ENCODE data around the gene GFI1. TPM values are rescaled to one million over a fixed set of nuclear protein-coding genes. Genes with fewer than 3 reads are reported as not detected.

Gene GFI1
- total RNA-seq, 2 donors from 2014 or later, result 0.20 to 0.24 TPM

DNA sequence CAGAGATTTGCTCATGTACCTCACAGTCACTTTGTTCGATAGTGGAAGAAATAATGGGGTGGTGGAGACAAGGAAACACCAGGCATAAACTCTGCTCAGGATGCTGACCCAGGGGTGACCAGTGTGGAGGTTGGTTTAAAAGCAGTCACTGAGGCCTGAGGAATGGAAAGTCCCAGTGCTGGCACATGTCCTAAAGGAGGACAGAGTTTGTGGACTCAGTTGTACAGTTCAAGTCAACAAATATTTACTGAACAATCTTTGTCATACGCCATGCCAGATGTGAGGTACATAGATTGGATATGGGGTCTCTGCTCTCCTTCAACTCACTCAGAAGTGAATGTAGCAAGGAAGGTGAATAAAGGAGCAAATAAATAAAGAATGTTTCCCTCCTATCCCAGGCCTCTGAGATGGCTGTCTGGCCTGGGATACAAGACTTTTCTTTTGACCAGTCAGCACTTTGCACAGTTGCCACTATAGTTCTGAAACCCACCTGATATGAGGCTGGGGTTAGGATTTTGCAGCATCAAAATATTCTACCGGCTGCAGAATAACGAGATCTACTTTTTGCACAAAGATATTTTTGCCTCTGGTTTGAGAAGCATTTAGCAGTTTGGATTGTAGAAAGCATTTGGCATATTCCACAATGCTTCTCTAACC lies 7.9 kb upstream of the GFI1 start:
- TF ChIP-seq, protein P1, sequence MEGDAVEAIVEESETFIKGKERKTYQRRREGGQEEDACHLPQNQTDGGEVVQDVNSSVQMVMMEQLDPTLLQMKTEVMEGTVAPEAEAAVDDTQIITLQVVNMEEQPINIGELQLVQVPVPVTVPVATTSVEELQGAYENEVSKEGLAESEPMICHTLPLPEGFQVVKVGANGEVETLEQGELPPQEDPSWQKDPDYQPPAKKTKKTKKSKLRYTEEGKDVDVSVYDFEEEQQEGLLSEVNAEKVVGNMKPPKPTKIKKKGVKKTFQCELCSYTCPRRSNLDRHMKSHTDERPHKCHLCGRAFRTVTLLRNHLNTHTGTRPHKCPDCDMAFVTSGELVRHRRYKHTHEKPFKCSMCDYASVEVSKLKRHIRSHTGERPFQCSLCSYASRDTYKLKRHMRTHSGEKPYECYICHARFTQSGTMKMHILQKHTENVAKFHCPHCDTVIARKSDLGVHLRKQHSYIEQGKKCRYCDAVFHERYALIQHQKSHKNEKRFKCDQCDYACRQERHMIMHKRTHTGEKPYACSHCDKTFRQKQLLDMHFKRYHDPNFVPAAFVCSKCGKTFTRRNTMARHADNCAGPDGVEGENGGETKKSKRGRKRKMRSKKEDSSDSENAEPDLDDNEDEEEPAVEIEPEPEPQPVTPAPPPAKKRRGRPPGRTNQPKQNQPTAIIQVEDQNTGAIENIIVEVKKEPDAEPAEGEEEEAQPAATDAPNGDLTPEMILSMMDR (conservative IDR thresholded peaks at IDR 0.05), result no peak
- Histone ChIP-seq H3K36me3 (ENCODE audit: control insufficient read depth, insufficient read depth, low read length) (no peaks in the 10 kb centered on the region), H3K27me3 (ENCODE audit: control insufficient read depth, insufficient read depth, low read length, poor library complexity, severe bottlenecking) (peaks cover 23% of the 10 kb centered on the region), H3K9me3 (ENCODE audit: control insufficient read depth, low read length) (no peaks in the 10 kb centered on the region), H3K9ac (ENCODE audit: extremely low read depth, low read length, poor library complexity, severe bottlenecking) (no peak overlapping the region), H3K27ac (ENCODE audit: low read depth, low read length) (no peak overlapping the region), H3K4me3 (ENCODE audit: low read length) (no peak overlapping the region), H3K4me1 (ENCODE audit: control insufficient read depth, insufficient read depth, low read length) (no peaks in the 10 kb centered on the region)
- H3K27me3 Mint-ChIP-seq (ENCODE audit: insufficient read depth), result peaks cover 35% of the 10 kb centered on the region
- no peak overlapping the region for H3K27ac Mint-ChIP-seq
- WGBS, 2 experiments (ENCODE audit: insufficient coverage in 1 of 2, insufficient read length in 1 of 2), result 92 to 100% methylated on average over 3 to 4 of the region's 4 CpGs
- no peak overlapping the region for H3K4me3 Mint-ChIP-seq
- no peaks in the 10 kb centered on the region for H3K9me3 Mint-ChIP-seq
- no peaks in the 10 kb centered on the region for H3K4me1 Mint-ChIP-seq
- H3K36me3 Mint-ChIP-seq (ENCODE audit: low read depth), result no peaks in the 10 kb centered on the region
- no peak for DNase-seq

DNA sequence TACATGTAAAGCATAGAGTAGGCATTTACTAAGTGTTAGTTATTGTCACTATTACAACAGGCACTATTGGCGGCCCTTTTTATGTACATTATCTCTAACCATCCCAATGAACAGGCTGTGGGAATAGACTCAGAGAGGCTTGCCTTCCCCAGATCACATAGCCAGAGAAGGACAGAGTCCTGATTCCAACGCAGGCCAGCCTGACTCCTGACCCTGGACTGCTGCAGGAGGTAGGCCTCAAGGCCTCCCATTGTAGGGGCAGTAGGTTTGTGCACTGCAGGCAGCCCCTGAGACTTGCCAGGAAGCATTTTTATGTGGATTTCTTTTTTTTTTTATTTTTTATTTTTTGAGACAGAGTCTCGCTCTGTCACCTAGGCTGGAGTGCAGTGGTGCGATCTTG lies 6.4 kb upstream of the GFI1 start:
- H3K4me1 ChIP-seq (ENCODE audit: control insufficient read depth, insufficient read depth, low read length), result no peaks in the 10 kb centered on the region
- H3K9me3 Mint-ChIP-seq, result no peaks in the 10 kb centered on the region
- no peak overlapping the region for H3K4me3 Mint-ChIP-seq
- no peak overlapping the region for H3K9ac ChIP-seq (ENCODE audit: extremely low read depth, low read length, poor library complexity, severe bottlenecking)
- no peaks in the 10 kb centered on the region for H3K9me3 ChIP-seq (ENCODE audit: control insufficient read depth, low read length)
- no peak overlapping the region for H3K27ac ChIP-seq (ENCODE audit: low read depth, low read length)
- no peaks in the 10 kb centered on the region for H3K36me3 ChIP-seq (ENCODE audit: control insufficient read depth, insufficient read depth, low read length)
- 90 to 95% methylated on average over 3 to 4 of the region's 4 CpGs for WGBS, 2 experiments (ENCODE audit: insufficient coverage in 1 of 2, insufficient read length in 1 of 2)
- H3K27me3 Mint-ChIP-seq (ENCODE audit: insufficient read depth), result peaks cover 45% of the 10 kb centered on the region
- H3K27ac Mint-ChIP-seq, result no peak overlapping the region
- H3K4me3 ChIP-seq (ENCODE audit: low read length), result no peak overlapping the region
- no peaks in the 10 kb centered on the region for H3K36me3 Mint-ChIP-seq (ENCODE audit: low read depth)
- no peaks in the 10 kb centered on the region for H3K4me1 Mint-ChIP-seq
- peaks cover 38% of the 10 kb centered on the region for H3K27me3 ChIP-seq (ENCODE audit: control insufficient read depth, insufficient read depth, low read length, poor library complexity, severe bottlenecking)
- TF ChIP-seq, protein P1 (conservative IDR thresholded peaks at IDR 0.05), result no peak
- DNase-seq, result no peak

DNA sequence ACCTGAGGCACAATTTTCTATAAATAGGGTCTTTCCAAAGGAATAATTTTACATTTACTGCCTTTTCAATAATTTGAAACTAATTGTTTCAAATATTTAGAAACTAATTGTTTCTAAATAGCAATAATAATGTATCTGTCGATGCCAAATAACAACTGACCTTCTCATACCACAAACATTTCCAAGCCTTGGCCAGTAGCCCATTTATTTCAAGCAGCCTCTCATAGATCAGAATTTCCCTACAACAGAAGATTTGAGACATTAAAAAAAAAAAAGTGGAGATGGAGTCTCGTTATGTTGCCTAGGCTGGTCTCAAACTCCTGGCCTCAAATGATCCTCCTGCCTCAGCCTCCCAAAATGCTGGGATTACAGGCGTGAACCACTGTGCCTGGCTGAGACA lies 2.1 kb upstream of the GFI1 start:
- WGBS, 2 experiments (ENCODE audit: insufficient coverage in 1 of 2, insufficient read length in 1 of 2), result 85 to 94% methylated on average over 2 to 3 of the region's 3 CpGs
- H3K27ac Mint-ChIP-seq, result no peak overlapping the region

More for the DNA sequence above, 2.1 kb upstream of the GFI1 start:
- Histone ChIP-seq H3K27me3 (ENCODE audit: control insufficient read depth, insufficient read depth, low read length, poor library complexity, severe bottlenecking) (peaks cover 71% of the 10 kb centered on the region), H3K4me1 (ENCODE audit: control insufficient read depth, insufficient read depth, low read length) (peaks cover 4% of the 10 kb centered on the region), H3K9me3 (ENCODE audit: control insufficient read depth, low read length) (no peaks in the 10 kb centered on the region), H3K9ac (ENCODE audit: extremely low read depth, low read length, poor library complexity, severe bottlenecking) (no peak overlapping the region), H3K27ac (ENCODE audit: low read depth, low read length) (no peak overlapping the region), H3K36me3 (ENCODE audit: control insufficient read depth, insufficient read depth, low read length) (no peaks in the 10 kb centered on the region), H3K4me3 (ENCODE audit: low read length) (no peak overlapping the region)
- no peak overlapping the region for H3K4me3 Mint-ChIP-seq
- H3K36me3 Mint-ChIP-seq (ENCODE audit: low read depth), result no peaks in the 10 kb centered on the region
- no peak for DNase-seq
- H3K4me1 Mint-ChIP-seq, result peaks cover 10% of the 10 kb centered on the region
- peaks cover 65% of the 10 kb centered on the region for H3K27me3 Mint-ChIP-seq (ENCODE audit: insufficient read depth)
- TF ChIP-seq, protein P1 (conservative IDR thresholded peaks at IDR 0.05), result no peak
- H3K9me3 Mint-ChIP-seq, result no peaks in the 10 kb centered on the region
